Stomach (tissue), 9 donors: ENCODE data around the gene ITK. TPM values are rescaled to one million over a fixed set of nuclear protein-coding genes. Genes with fewer than 3 reads are reported as not detected.

Experiments
- DNase-seq, 2 donors: peaks; one replicate each; pipeline versions ENCODE4 v3.0.0 to v3.0.0-alpha.2; 2013 to 2019
- H3K27ac ChIP-seq, 5 donors: fragments of 200-600 bp in 4 of 5; sonication (generic) in 4 of 5; one replicate each; pipeline ENCODE4 v1.5.1; 2013 to 2019; ENCODE audit warnings: mild to moderate bottlenecking in 1 of 5, moderate library complexity in 1 of 5
- H3K27me3 ChIP-seq, 3 donors: fragments of 200-600 bp; sonication (generic); one replicate each; pipeline ENCODE4 v1.5.1; 2017 to 2019; ENCODE audit warnings: mixed run types in 1 of 3
- H3K36me3 ChIP-seq, 4 donors: fragments of 200-600 bp; sonication (generic); 1 replicate in 3 of 4; 2 replicates in 1 of 4; pipeline ENCODE4 v1.5.1; 2016 to 2019
- H3K4me1 ChIP-seq, 4 donors: fragments of 200-600 bp; sonication (generic); one replicate each; pipeline ENCODE4 v1.5.1; 2016 to 2019
- H3K4me3 ChIP-seq, 4 donors: fragments of 200-600 bp; sonication (generic) in 3 of 4; one replicate each; pipeline ENCODE4 v1.5.1; 2016 to 2019; ENCODE audit warnings: mild to moderate bottlenecking in 1 of 4
- H3K9me3 ChIP-seq, 4 donors: fragments of 200-600 bp; sonication (generic); one replicate each; pipeline ENCODE4 v1.5.1; 2016 to 2019
- EP300 ChIP-seq: sonication (generic); formaldehyde crosslinking; IDR thresholded peaks from one replicate; pipeline ENCODE4 v1.6.1; 2017; ENCODE audit warnings: antibody characterized with exemption
- POLR2A ChIP-seq, 4 donors: fragments of 450-650 bp; IDR thresholded peaks; one replicate each; pipeline ENCODE4 v1.6.1; 2016; ENCODE audit warnings: antibody characterized with exemption in 4 of 4, control low read depth in 2 of 4, mild to moderate bottlenecking in 1 of 4, moderate library complexity in 1 of 4
- POLR2AphosphoS5 ChIP-seq, 3 donors: sonication (generic); formaldehyde crosslinking; IDR thresholded peaks; one replicate each; pipeline ENCODE4 v1.6.1; 2016; ENCODE audit warnings: antibody characterized with exemption in 3 of 3
- WGBS, 5 donors: extraction: QIAGEN DNeasy Blood & Tissue Kit in 3 of 5; methylation state at CpG; one replicate each; pipeline versions ENCODE4 v1.1.5 to v1.1.7; 2013 to 2018; 5-methylcytosine and 5-hydroxymethylcytosine counted together
- intact Hi-C: fragments of 100-400 bp; cut with DNase I; formaldehyde crosslinking; loops from one replicate; pipeline ENCODE4 v1.15.1; 2023; ENCODE audit warnings: low total_unique reads
- polyA plus RNA-seq, 3 donors: library from polyadenylated mRNA; stranded (reverse); fragments of 200-250 nt; gene quantifications; one replicate each; pipeline ENCODE4 v1.2.3, GENCODE V29; 2013
- total RNA-seq, 5 donors: library from RNA; depleted of rRNA; stranded (reverse); fragments of >200 nt; gene quantifications; one replicate each; pipeline versions ENCODE4 v1.1.0 to v1.2.3, GENCODE V29; 2014 to 2016
- TF ChIP-seq, protein P1 (sequence below), 7 experiments: fragments of 450-650 bp in 4 of 7; fragments of 200-600 bp in 3 of 7; sonication (generic) in 3 of 7; IDR thresholded peaks; one replicate each; pipeline ENCODE4 v1.5.1; 2016 to 2019; ENCODE audit warnings: antibody characterized with exemption in 7 of 7, control low read depth in 2 of 7, mild to moderate bottlenecking in 1 of 7
- donor health status: healthy with polysubstance abuse.
- donor health status: Bipolar disorder and iron deficiency.
- donor health status: healthy.

Gene ITK
- total and polyA plus RNA-seq, 8 donors = 0.58 to 9.9 (median 2.3) TPM; not detected in 1

DNA sequence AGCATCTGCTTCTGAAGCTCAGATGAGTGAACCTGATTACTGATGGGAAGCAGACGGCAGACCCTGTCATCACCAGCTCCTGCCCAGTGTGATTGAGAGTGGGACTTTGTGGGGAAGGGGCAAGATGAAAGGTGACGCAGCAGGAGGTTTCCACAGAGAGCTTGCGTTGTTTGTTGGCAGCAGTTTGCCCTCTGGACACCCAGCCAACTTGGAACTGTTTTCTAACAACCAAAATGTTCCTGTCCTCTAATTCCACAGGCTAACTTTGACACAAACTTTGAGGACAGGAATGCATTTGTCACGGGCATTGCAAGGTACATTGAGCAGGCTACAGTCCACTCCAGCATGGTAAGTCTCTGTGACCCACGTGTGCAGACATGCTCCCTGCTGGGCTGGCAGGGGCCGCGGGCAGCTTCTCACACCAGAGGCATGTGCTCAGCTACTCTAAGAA is 106.1 kb downstream of the ITK start:
- H3K4me1 ChIP-seq = peaks cover 0 to 30% (median 15%) of the 10 kb centered on the region in 4 donors
- TF ChIP-seq POLR2AphosphoS5 (IDR thresholded peaks at IDR 0.05) = peak in 2 of 3 donors; percentile 22 to 68
- TF ChIP-seq POLR2A (IDR thresholded peaks at IDR 0.05) = no peak
- H3K27ac ChIP-seq = peak overlapping the region in 3 of 5 donors; percentile 21 to 65 (median 53)
- DNase-seq = no peak
- H3K27me3 ChIP-seq = no peaks in the 10 kb centered on the region
- no peak overlapping the region for H3K4me3 ChIP-seq
- H3K36me3 ChIP-seq = peaks cover 0 to 20% (median 5%) of the 10 kb centered on the region in 4 donors
- WGBS, 5 donors = 66 to 80% (median 78%) methylated on average over 7 of the region's 7 CpGs
- intact Hi-C loops = no loop called here
- H3K9me3 ChIP-seq = no peaks in the 10 kb centered on the region

DNA sequence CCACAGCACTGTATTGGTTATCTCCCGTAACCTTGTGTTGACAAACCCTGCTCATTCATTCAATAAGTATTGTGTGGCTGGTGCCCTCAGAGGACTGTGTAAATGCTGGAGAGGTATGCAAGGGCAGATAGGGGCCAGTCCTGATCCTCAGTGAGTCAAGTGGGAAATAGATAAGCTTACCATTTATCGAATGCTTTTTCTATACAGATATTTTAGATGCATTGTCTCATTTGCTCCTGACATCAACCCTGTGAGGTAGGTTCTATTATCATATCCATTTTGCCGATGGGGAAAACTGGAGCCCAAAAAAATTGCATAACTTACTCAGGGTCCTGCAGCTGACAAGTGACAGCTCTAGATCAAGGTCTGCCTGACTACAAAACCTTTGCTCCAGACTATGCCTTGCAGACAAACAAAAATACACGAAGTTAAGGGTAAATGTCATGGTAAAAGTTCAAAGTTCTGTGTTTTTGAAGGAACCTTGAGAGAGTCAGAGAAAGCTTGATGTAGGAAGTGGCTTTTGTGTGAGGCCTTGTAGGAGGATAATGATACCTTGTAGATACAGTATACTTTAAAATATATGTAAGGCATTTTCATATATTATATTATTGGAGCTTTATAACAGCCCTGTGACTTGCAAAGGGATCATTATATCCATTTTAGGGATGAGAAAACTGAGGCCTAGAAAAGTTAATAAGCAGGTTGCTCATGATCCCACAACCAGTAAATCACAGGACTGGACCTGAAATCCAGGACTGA is 107.9 kb downstream of the ITK start:
- H3K27me3 ChIP-seq = no peaks in the 10 kb centered on the region
- intact Hi-C loops = no loop called here
- H3K4me3 ChIP-seq = no peak overlapping the region
- H3K9me3 ChIP-seq = no peaks in the 10 kb centered on the region
- TF ChIP-seq POLR2A (IDR thresholded peaks at IDR 0.05) = no peak
- TF ChIP-seq EP300 = no peak
- TF ChIP-seq, protein P1, sequence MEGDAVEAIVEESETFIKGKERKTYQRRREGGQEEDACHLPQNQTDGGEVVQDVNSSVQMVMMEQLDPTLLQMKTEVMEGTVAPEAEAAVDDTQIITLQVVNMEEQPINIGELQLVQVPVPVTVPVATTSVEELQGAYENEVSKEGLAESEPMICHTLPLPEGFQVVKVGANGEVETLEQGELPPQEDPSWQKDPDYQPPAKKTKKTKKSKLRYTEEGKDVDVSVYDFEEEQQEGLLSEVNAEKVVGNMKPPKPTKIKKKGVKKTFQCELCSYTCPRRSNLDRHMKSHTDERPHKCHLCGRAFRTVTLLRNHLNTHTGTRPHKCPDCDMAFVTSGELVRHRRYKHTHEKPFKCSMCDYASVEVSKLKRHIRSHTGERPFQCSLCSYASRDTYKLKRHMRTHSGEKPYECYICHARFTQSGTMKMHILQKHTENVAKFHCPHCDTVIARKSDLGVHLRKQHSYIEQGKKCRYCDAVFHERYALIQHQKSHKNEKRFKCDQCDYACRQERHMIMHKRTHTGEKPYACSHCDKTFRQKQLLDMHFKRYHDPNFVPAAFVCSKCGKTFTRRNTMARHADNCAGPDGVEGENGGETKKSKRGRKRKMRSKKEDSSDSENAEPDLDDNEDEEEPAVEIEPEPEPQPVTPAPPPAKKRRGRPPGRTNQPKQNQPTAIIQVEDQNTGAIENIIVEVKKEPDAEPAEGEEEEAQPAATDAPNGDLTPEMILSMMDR (IDR thresholded peaks at IDR 0.05) = no peak
- no peak for TF ChIP-seq POLR2AphosphoS5 (IDR thresholded peaks at IDR 0.05)
- 41 to 64% (median 47%) methylated on average over 4 of the region's 4 CpGs for WGBS, 5 donors
- H3K4me1 ChIP-seq = peaks cover 0 to 32% (median 15%) of the 10 kb centered on the region in 4 donors
- H3K27ac ChIP-seq = peak overlapping the region in 1 of 5 donors; percentile 3
- DNase-seq = no peak
- peaks cover 5 to 20% (median 7%) of the 10 kb centered on the region in 4 donors for H3K36me3 ChIP-seq

DNA sequence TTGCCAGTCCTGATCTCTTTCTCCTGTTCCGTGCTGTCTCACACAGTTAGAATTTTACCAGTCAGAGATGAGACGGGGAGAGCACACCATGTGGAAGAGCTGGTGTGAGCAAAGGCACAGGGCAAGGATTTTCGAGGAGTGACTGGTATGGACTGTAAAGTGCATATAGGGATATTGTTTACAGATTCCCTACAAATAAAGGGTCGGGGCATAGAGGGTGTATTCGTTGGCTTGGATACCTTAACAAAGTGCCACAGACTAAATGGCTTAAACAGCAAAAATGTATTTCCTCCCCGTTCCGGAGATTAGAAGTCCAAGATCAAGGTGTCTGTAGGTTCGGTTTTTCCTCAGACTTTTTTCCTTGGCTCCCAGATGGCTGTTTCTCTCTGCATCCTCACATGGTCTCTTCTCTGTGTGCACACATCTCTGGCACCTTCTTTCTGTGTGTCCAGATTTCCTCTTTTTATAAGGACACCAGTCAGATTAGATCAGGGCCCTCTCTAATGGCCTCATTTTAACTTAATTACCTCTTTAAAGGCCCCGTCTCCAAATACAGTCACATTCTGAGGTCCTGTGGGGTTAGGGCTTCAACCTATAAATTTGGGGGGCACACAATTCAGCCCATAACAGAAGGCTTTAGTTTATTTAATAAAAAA is 108.7 kb downstream of the ITK start:
- no peak overlapping the region for H3K27ac ChIP-seq
- intact Hi-C loops = no loop called here
- H3K36me3 ChIP-seq = peaks cover 5 to 20% (median 7%) of the 10 kb centered on the region in 4 donors
- peaks cover 0 to 28% (median 15%) of the 10 kb centered on the region in 4 donors for H3K4me1 ChIP-seq
- TF ChIP-seq POLR2A (IDR thresholded peaks at IDR 0.05) = no peak
- no peak for TF ChIP-seq EP300
- TF ChIP-seq POLR2AphosphoS5 (IDR thresholded peaks at IDR 0.05) = no peak
- TF ChIP-seq, protein P1 (IDR thresholded peaks at IDR 0.05) = no peak
- H3K4me3 ChIP-seq = no peak overlapping the region
- WGBS, 5 donors = 88 to 93% (median 91%) methylated on average over 9 of the region's 9 CpGs
- DNase-seq = no peak
- no peaks in the 10 kb centered on the region for H3K27me3 ChIP-seq
- no peaks in the 10 kb centered on the region for H3K9me3 ChIP-seq

DNA sequence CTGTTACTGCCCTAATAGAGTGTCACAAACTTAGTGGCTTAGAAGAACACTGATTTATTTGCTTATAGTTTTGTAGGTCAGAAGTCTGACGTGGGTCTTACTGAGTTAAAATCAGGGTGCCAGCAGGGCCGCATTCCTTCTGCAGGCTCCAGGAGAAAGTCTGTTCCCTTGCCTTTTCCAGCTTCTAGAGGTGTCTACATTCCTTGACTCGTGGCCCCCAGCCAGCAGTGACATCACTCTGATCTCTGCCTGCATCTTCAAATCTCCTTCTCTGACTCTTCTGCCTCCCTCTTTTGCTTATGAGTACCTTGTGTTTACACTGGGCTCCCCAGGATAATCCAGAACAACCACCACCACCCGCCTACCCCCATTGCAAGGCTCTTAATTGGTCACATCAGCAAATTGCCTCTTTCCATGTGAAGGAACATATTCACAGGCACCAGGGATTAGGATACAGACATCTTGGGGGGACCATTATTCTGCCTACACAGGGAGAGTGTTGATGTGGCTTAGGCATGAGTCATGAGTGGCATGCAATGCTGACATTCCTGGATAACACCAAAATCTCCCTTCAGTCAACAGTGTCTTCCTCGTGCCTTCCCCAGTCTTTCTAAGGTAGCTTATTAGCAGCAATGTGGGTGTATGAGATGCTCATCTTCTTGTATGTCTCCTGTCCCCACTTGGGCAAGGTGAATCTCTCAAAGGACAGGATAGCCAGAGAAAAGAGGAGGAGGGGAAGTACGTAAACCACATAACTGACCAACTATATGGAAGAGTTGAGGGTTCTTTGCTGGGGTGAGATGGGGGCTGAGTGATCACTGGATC is 109.7 kb downstream of the ITK start:
- intact Hi-C loops = no loop called here
- Histone ChIP-seq H3K9me3 (no peaks in the 10 kb centered on the region), H3K4me3 (no peak overlapping the region), H3K27me3 (no peaks in the 10 kb centered on the region), H3K27ac (peak overlapping the region in 1 of 5 donors; percentile 17), H3K36me3 (peaks cover 5 to 20% (median 10%) of the 10 kb centered on the region in 4 donors), H3K4me1 (peaks cover 0 to 24% (median 11%) of the 10 kb centered on the region in 4 donors)
- TF ChIP-seq EP300 = no peak
- TF ChIP-seq, protein P1 (IDR thresholded peaks at IDR 0.05) = no peak
- no peak for TF ChIP-seq POLR2A (IDR thresholded peaks at IDR 0.05)
- TF ChIP-seq POLR2AphosphoS5 (IDR thresholded peaks at IDR 0.05) = no peak
- WGBS, 5 donors = 66 to 87% (median 79%) methylated on average over 6 of the region's 6 CpGs
- no peak for DNase-seq
